DND-41 (cell line): ENCODE measurements around the gene NF1.

Experiments used
- CTCF ChIP-seq: IDR thresholded peaks from 2 replicates; pipeline ENCODE4 v1.5.1; 2012; ENCODE audit warnings: borderline replicate concordance, low read length, moderate library complexity, mild to moderate bottlenecking; ENCODE audit not compliant: poor library complexity, severe bottlenecking; ENCODE audit errors: extremely low read depth
- EZH2 ChIP-seq: IDR thresholded peaks from 3 replicates; pipeline ENCODE4 v1.6.1; 2012; ENCODE audit warnings: borderline replicate concordance, low read depth, mild to moderate bottlenecking, moderate library complexity, low read length, inconsistent platforms; ENCODE audit not compliant: severe bottlenecking

- no peak for TF ChIP-seq CTCF
- TF ChIP-seq EZH2, result no peak
These were observed 216.1 kb downstream of the NF1 start for GRCh38 chr17:31310886-31311285.
